ENCODE measurements around the gene LSM7.

The LSM7 gene

DNA sequence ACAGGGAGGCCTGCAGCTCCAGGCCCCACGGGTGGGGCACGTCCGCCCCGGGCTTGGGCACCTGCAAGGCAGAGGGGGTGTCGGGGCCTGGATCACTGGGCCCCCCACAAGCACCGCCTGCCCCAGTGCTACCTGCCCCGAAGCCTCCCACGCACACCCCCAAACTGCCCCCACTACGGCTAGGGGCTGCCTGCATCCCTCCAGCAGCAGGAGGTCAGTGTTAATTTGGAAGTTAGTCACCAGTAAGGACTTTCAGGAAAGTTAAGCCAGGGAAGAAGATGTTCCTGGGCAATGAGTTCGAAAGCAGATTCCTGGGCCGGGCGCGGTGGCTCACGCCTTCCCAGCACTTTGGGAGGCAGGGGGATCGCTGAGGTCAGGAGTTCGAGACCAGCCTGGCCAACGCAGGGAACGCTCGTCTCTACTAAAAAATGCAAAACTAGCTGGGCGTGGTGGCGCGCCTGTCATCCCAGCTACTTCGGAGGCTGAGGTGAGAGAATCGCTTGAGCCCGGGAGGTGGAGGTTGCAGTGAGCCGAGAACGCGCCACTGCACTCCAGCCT lies 51.9 kb downstream of the LSM7 start:
- no peak for DNase-seq (ENCODE audit: low read depth)

GRCh38 chr19:2275588-2276428 lies 52.6 kb downstream of the LSM7 start:
- DNase-seq (ENCODE audit: low read depth) = no peak

GRCh38 chr19:2274931-2275535 lies 53.4 kb downstream of the LSM7 start:
- DNase-seq (ENCODE audit: low read depth) = no peak

DNA sequence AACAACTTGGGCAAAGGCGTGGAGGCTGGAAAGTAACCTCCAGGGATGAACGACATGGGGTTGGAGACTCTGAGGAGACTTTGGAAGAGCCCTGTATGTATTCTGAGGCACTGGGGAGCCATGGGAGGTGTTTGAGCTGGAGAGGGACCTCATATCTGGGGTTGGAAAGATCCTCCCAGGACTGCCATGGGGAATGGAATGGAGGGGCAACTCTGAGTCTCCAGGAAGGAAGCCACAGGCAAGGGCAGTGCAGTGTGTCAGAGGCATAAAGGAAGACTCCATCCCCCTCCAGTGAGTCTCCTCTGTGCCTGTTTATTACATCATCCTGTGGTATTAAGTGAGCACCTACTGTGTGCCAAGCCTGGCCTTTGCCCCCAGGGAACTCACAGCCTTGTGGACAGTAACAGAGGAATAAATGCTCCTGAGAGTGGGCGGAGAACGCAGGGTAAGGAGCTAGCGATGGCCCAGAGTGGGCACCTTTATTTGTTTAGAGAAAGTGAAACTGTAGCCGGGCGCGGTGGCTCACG lies 54.1 kb downstream of the LSM7 start:
- no peak for DNase-seq (ENCODE audit: low read depth)

DNA sequence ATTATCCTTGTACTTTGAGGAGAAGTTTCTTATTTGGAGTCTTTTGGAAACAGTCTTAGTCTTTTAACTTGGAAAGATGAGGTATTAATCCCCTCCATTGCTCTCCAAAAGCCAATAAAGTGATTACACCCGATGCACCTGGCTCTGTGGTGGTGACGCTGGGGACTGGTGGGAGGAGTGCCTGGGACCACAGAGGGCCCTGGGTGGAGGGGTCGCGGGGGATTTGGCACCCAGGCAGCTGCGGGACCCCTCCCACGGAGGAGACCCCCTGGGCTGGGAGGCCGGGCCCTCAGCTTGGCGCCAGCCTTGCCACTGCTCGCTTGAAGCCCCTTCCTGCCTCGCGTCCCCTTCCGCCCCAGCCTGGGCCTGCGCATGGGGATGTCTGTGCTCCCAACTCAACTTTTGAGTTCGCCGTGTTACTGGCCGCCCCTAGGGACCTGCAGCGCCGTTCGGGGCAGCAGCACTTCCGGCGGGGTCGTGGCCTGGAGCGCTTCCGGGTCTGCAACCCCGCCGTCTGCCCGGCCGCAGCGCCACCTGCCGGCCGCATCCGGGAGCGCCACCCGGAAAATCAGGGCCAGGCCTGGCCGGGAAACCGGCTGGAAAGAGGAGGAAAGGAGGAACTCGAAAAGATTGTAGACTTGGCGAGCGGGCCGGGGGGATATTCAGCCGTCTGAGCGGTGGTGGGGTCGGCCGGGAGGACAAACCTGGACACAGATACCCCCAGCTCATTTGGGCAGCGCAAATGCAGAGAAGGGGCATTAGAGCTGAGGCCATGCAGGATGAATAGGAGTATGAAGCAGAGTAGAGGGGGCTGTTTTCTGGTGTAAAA lies 54.8 kb downstream of the LSM7 start:
- peak; percentile 68 for DNase-seq (ENCODE audit: low read depth)

Measured in activated T-helper 1 cell treated with Interleukin-2 at 50 U/mL for 16 hours (primary cell).